ENCODE results near the gene ARCN1. TPM values are rescaled to one million over a fixed set of nuclear protein-coding genes. Genes with fewer than 3 reads are reported as not detected.

The ARCN1 gene
- total RNA-seq, 1 experiment from 2014 or later: 330 TPM

DNA sequence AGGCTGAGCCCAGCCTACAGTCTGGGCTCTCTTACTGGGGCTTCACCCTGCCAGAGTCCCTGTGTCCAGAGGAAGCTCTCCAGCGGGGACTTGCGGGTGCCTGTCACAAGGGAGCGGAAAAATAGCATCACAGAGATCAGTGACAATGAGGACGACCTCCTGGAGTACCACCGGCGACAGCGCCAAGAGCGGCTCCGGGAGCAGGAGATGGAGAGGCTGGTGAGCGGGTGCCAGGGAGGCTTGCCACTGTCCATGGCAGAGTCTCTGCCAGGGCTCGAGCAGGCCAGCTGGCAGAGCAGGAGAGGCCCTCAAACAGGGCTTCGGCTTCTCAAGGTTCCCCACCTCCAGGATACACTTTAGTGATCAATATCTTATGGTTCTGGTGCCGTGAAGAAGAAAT, 56.2 kb downstream of the ARCN1 start:
- BruUV-seq (replicated peaks): no TSS peak
- no peak for DNase-seq
- H3K27ac Mint-ChIP-seq (ENCODE audit: unreplicated experiment): no peak overlapping the region
- no peaks in the 10 kb centered on the region for H3K9me3 Mint-ChIP-seq (ENCODE audit: unreplicated experiment)
- no peaks in the 10 kb centered on the region for H3K9me3 ChIP-seq
- H3K4me3 Mint-ChIP-seq (ENCODE audit: unreplicated experiment): no peak overlapping the region
- no peaks in the 10 kb centered on the region for H3K27me3 Mint-ChIP-seq (ENCODE audit: insufficient read depth, unreplicated experiment)
- no peaks in the 10 kb centered on the region for H3K27me3 ChIP-seq (replicated peaks; ENCODE audit: control insufficient read depth, insufficient read depth, low read length)
- peaks cover 5% of the 10 kb centered on the region; the same call in 1 of the 2 replicates for H3K36me3 ChIP-seq (ENCODE audit: control insufficient read depth, insufficient read depth, low read length)
- H3K4me3 ChIP-seq (ENCODE audit: low read depth, low read length): no peak overlapping the region
- ChIA-PET POLR2A (interaction anchor here (0.6 kb wide), 1 partner anchor 12 kb away, joined by 3 read pairs; no protein-coding TSS in a partner anchor), CTCF (interaction anchor here (1.1 kb wide), 1 partner anchor 31 kb away, joined by 3 read pairs; no protein-coding TSS in a partner anchor)
- H3K4me1 ChIP-seq: no peaks in the 10 kb centered on the region
- intact Hi-C loops (cut with micrococcal nuclease; ENCODE audit: unreplicated experiment): no loop called here
- H3K36me3 Mint-ChIP-seq (ENCODE audit: insufficient read depth, unreplicated experiment): peaks cover 27% of the 10 kb centered on the region
- peaks cover 7% of the 10 kb centered on the region for H3K4me1 Mint-ChIP-seq (ENCODE audit: low read depth, unreplicated experiment)
- TF ChIP-seq, protein P1, sequence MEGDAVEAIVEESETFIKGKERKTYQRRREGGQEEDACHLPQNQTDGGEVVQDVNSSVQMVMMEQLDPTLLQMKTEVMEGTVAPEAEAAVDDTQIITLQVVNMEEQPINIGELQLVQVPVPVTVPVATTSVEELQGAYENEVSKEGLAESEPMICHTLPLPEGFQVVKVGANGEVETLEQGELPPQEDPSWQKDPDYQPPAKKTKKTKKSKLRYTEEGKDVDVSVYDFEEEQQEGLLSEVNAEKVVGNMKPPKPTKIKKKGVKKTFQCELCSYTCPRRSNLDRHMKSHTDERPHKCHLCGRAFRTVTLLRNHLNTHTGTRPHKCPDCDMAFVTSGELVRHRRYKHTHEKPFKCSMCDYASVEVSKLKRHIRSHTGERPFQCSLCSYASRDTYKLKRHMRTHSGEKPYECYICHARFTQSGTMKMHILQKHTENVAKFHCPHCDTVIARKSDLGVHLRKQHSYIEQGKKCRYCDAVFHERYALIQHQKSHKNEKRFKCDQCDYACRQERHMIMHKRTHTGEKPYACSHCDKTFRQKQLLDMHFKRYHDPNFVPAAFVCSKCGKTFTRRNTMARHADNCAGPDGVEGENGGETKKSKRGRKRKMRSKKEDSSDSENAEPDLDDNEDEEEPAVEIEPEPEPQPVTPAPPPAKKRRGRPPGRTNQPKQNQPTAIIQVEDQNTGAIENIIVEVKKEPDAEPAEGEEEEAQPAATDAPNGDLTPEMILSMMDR (IDR thresholded peaks at IDR 0.05; ENCODE audit: insufficient read depth in 1 of 2, low read depth in 1 of 2, low read length in 1 of 2, severe bottlenecking in 1 of 2, unreplicated experiment in 1 of 2): no peak

DNA sequence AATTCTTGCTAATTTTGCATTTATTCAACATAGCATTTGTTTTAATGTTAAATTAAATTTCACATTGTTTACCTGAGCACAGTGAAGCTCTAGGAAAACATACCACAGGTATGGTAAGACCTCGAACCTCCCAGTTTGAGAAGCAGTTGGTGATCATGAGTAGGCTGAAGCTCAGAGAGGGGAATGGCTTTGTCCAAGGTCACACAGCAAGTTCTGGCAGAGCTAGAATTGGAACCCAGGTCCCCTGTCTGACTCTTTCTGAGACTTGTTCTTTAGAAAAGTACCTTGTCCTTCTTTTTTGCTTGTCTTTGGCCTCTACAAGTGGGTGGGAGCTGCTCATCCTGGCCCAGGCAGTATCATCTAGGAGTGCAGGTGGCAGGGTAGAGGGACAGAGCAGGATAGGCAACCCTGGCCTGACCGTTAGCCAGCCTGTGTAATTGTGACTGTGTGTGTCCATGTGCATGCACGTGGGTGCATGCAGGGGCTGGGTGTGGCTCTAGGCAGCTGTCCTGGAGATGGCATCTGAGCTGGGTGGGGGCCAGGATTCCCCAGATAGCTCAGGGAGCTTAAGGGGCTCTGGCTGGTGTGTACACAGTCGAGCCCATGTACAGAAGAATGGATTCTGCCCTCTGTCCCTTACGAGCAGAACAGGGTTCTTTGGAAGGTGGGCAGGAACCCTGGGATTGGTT, 56.8 kb downstream of the ARCN1 start:
- CTCF ChIA-PET: interaction anchor here (1.0 kb wide), 1 partner anchor 8 kb away, joined by 4 read pairs; no protein-coding TSS in a partner anchor
- no peaks in the 10 kb centered on the region for H3K27me3 Mint-ChIP-seq (ENCODE audit: insufficient read depth, unreplicated experiment)
- peaks cover 27% of the 10 kb centered on the region for H3K36me3 Mint-ChIP-seq (ENCODE audit: insufficient read depth, unreplicated experiment)

More for the DNA sequence above, 56.8 kb downstream of the ARCN1 start:
- H3K36me3 ChIP-seq (ENCODE audit: control insufficient read depth, insufficient read depth, low read length): peaks cover 5% of the 10 kb centered on the region; the same call in 1 of the 2 replicates
- H3K4me3 ChIP-seq (ENCODE audit: low read depth, low read length): no peak overlapping the region
- Mint-ChIP-seq H3K4me3 (ENCODE audit: unreplicated experiment) (no peak overlapping the region), H3K9me3 (ENCODE audit: unreplicated experiment) (no peaks in the 10 kb centered on the region), H3K27ac (ENCODE audit: unreplicated experiment) (no peak overlapping the region), H3K4me1 (ENCODE audit: low read depth, unreplicated experiment) (peaks cover 7% of the 10 kb centered on the region)
- POLR2A ChIA-PET: interaction anchor here (0.5 to 0.6 kb wide), 3 partner anchors 11 to 388 kb away, joined by 3 to 4 read pairs (median 3); no protein-coding TSS in a partner anchor
- intact Hi-C loops (cut with micrococcal nuclease; ENCODE audit: unreplicated experiment): no loop called here
- H3K27me3 ChIP-seq (replicated peaks; ENCODE audit: control insufficient read depth, insufficient read depth, low read length): no peaks in the 10 kb centered on the region
- DNase-seq: no peak
- no peaks in the 10 kb centered on the region for H3K9me3 ChIP-seq
- 0 out of 2 replicates have a peak, but pooled peaks cover under 1% of the 10 kb centered on the region for H3K4me1 ChIP-seq
- no TSS peak for BruUV-seq (replicated peaks)
- TF ChIP-seq, protein P1 (IDR thresholded peaks at IDR 0.05; ENCODE audit: insufficient read depth in 1 of 2, low read depth in 1 of 2, low read length in 1 of 2, severe bottlenecking in 1 of 2, unreplicated experiment in 1 of 2): no peak

Data from Caco-2 (cell line).